Measurements from ENCODE around the gene RBM5. TPM values are rescaled to one million over a fixed set of nuclear protein-coding genes. Genes with fewer than 3 reads are reported as not detected.

Gene RBM5
- total RNA-seq, 1 experiment from 2014 or later = 92.1 TPM

GRCh38 chr3:50057756-50058155 is 31.0 kb upstream of the RBM5 start:
- Mint-ChIP-seq H3K27me3 (ENCODE audit: low read depth) (no peaks in the 10 kb centered on the region), H3K27ac (no peak overlapping the region), H3K4me3 (no peak overlapping the region), H3K4me1 (no peaks in the 10 kb centered on the region), H3K9me3 (peaks cover 9% of the 10 kb centered on the region), H3K36me3 (peaks cover 69% of the 10 kb centered on the region)
- POLR2A ChIA-PET = no interaction called here
- TF ChIP-seq ZSCAN18 (CRISPR knock-in tag; IDR thresholded peaks at IDR 0.05) = no peak
- no peak for TF ChIP-seq FOXJ3 (CRISPR knock-in tag; IDR thresholded peaks at IDR 0.05; ENCODE audit: borderline replicate concordance)
- TF ChIP-seq ZMAT4 (CRISPR knock-in tag; IDR thresholded peaks at IDR 0.05) = no peak
- no peak for TF ChIP-seq ZNF416 (CRISPR knock-in tag; IDR thresholded peaks at IDR 0.05)
- no peak for TF ChIP-seq NFATC4 (CRISPR knock-in tag; IDR thresholded peaks at IDR 0.05)
- TF ChIP-seq AFF4 (CRISPR knock-in tag; IDR thresholded peaks at IDR 0.05; ENCODE audit: borderline replicate concordance) = no peak
- no peak for TF ChIP-seq CTCF (IDR thresholded peaks at IDR 0.05)
- no peak for TF ChIP-seq ZBTB21 (CRISPR knock-in tag; IDR thresholded peaks at IDR 0.05; ENCODE audit: borderline replicate concordance)
- TF ChIP-seq ZNF232 (CRISPR knock-in tag; IDR thresholded peaks at IDR 0.05) = no peak
- TF ChIP-seq E2F5 (CRISPR knock-in tag; IDR thresholded peaks at IDR 0.05) = no peak
- no peak for TF ChIP-seq TEAD1 (CRISPR knock-in tag; IDR thresholded peaks at IDR 0.05)
- TF ChIP-seq SMAD4 (CRISPR knock-in tag; IDR thresholded peaks at IDR 0.05) = no peak
- no peak for TF ChIP-seq RELA (CRISPR knock-in tag; IDR thresholded peaks at IDR 0.05; ENCODE audit: borderline replicate concordance)
- CTCF ChIA-PET = no interaction called here
- no peak for DNase-seq (ENCODE audit: low spot score)
- no peak for ATAC-seq

GRCh38 chr3:50068134-50068533 is 20.6 kb upstream of the RBM5 start:
- ChIA-PET POLR2A (no interaction called here), CTCF (interaction anchor here (0.5 to 0.7 kb wide), 2 partner anchors 14 to 229 kb away, joined by 3 to 4 read pairs; no protein-coding TSS in a partner anchor)
- ATAC-seq = no peak
- Mint-ChIP-seq H3K9me3 (no peaks in the 10 kb centered on the region), H3K4me3 (no peak overlapping the region), H3K36me3 (peaks cover 82% of the 10 kb centered on the region), H3K27me3 (ENCODE audit: low read depth) (no peaks in the 10 kb centered on the region), H3K27ac (no peak overlapping the region), H3K4me1 (no peaks in the 10 kb centered on the region)
- no peak for DNase-seq (ENCODE audit: low spot score)
- TF ChIP-seq JUN (CRISPR knock-in tag; IDR thresholded peaks at IDR 0.05) (no peak), ERG (CRISPR knock-in tag; IDR thresholded peaks at IDR 0.05) (no peak), ZNF219 (CRISPR knock-in tag; IDR thresholded peaks at IDR 0.05; ENCODE audit: borderline replicate concordance) (no peak), MYBL2 (CRISPR knock-in tag; IDR thresholded peaks at IDR 0.05) (no peak), AR (CRISPR knock-in tag; IDR thresholded peaks at IDR 0.05) (no peak), NR1H2 (CRISPR knock-in tag; IDR thresholded peaks at IDR 0.05) (no peak), PREB (CRISPR knock-in tag; IDR thresholded peaks at IDR 0.05; ENCODE audit: borderline replicate concordance) (no peak), CBFB (CRISPR knock-in tag; IDR thresholded peaks at IDR 0.05; ENCODE audit: low read depth) (no peak), FOXK1 (CRISPR knock-in tag; IDR thresholded peaks at IDR 0.05) (no peak)

All from WTC11 (cell line).